ENCODE data around the gene INTS4. TPM values are rescaled to one million over a fixed set of nuclear protein-coding genes. Genes with fewer than 3 reads are reported as not detected.
"Not testable (repeated sequence)": the region's sequence is repeated elsewhere in the genome, so short reads cannot be mapped to it uniquely, and the experiment has no call there.

Gene INTS4
- total and polyA plus RNA-seq, 4 donors: 25.3 to 42.3 (median 29.7) TPM

DNA sequence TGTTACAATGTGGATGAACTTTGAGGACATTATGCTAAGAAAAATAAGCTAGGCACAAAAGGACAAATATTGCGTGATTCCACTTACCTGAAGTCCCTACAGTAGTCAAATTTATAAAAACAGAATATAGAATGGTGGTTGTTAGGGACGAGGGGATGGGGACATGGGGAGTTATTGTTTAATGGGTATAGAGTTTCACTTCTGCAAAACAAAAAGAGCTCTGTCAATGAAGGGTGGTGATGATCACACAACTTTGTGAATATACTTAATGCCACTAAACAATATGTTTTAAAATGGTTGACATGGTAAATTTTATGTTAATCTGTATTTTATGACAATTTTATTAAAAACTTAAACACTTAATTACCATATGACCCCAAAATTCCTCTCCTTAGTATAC, 26.1 kb downstream of the INTS4 start:
- peaks cover 11% of the 10 kb centered on the region for H3K36me3 ChIP-seq (ENCODE audit: control insufficient read depth, insufficient read depth, low read length)
- WGBS (ENCODE audit: insufficient coverage): no CpG with 5 or more reads among the region's 2 CpGs
- no peaks in the 10 kb centered on the region for H3K27me3 ChIP-seq (ENCODE audit: control insufficient read depth, insufficient read depth, low read length)
- no peak overlapping the region for H3K4me3 ChIP-seq (ENCODE audit: low read depth, low read length)
- H3K4me1 ChIP-seq (ENCODE audit: control insufficient read depth, insufficient read depth, low read length): no peaks in the 10 kb centered on the region
- DNase-seq (ENCODE audit: low read depth in 4 of 6, low spot score in 6 of 6): no peak
- no peak overlapping the region for H3K27ac ChIP-seq (ENCODE audit: low read depth, low read length)
- H3K9me3 ChIP-seq (ENCODE audit: control insufficient read depth, insufficient read depth, low read length): no peaks in the 10 kb centered on the region

- Histone ChIP-seq H3K27ac (ENCODE audit: low read depth, low read length) (no peak overlapping the region), H3K36me3 (ENCODE audit: control insufficient read depth, insufficient read depth, low read length) (peaks cover 11% of the 10 kb centered on the region), H3K4me3 (ENCODE audit: low read depth, low read length) (no peak overlapping the region), H3K27me3 (ENCODE audit: control insufficient read depth, insufficient read depth, low read length) (no peaks in the 10 kb centered on the region), H3K4me1 (ENCODE audit: control insufficient read depth, insufficient read depth, low read length) (no peaks in the 10 kb centered on the region), H3K9me3 (ENCODE audit: control insufficient read depth, insufficient read depth, low read length) (no peaks in the 10 kb centered on the region)
- DNase-seq (ENCODE audit: low read depth in 4 of 6, low spot score in 6 of 6): no peak
Observed at GRCh38 chr11:77967753-77968152, 26.7 kb downstream of the INTS4 start.

DNA sequence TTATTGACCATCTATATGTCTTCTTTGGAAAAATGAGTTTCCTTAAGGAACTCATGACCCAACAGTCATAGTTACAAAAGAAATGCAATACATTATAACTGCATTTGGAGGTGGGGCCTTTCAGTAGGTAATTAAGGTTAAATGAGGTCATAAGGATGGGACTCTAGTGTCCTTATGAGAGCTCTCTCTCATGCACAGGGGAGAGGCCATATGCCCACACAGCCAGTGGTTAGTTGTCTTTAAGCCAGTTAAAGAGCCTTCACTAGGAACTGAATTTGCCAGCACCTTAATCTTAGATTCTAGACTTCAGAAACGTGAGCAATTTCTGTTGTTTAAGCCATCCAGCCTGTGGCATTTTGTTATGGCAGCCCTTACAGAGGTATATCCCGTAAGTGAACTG, 27.3 kb downstream of the INTS4 start:
- 60% methylated on average over 1 of the region's 2 CpGs for WGBS (ENCODE audit: insufficient coverage)
- no peaks in the 10 kb centered on the region for H3K27me3 ChIP-seq (ENCODE audit: control insufficient read depth, insufficient read depth, low read length)
- no peak overlapping the region for H3K27ac ChIP-seq (ENCODE audit: low read depth, low read length)
- H3K4me3 ChIP-seq (ENCODE audit: low read depth, low read length): no peak overlapping the region
- no peaks in the 10 kb centered on the region for H3K4me1 ChIP-seq (ENCODE audit: control insufficient read depth, insufficient read depth, low read length)
- H3K9me3 ChIP-seq (ENCODE audit: control insufficient read depth, insufficient read depth, low read length): no peaks in the 10 kb centered on the region
- peaks cover 11% of the 10 kb centered on the region for H3K36me3 ChIP-seq (ENCODE audit: control insufficient read depth, insufficient read depth, low read length)
- no peak for DNase-seq (ENCODE audit: low read depth in 4 of 6, low spot score in 6 of 6)

DNA sequence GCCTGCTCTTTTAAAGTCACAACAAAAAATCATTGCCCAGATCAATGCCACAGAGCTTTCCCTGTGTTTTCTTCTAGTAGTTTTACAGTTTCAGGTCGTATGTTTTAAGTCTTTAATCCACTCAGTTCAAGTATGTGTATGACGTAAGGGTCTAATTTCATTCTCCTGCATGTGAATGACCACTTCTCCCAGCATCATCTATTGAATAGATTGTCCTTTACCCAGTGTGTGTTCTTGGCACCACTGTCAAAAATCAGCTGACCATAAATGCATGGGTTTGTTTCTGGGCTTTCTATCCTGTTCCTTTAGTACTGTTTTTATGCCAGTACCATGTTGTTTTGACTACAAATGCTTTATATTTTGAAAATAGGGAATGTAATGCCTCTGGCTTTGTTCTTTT, 28.1 kb downstream of the INTS4 start:
- no CpG with 5 or more reads among the region's 2 CpGs for WGBS (ENCODE audit: insufficient coverage)

GRCh38 chr11:77959434-77959833, 35.0 kb downstream of the INTS4 start:
- H3K4me3 ChIP-seq (ENCODE audit: low read depth, low read length): no peak overlapping the region
- WGBS (ENCODE audit: insufficient coverage): 83% methylated on average over 2 of the region's 4 CpGs
- no peaks in the 10 kb centered on the region for H3K27me3 ChIP-seq (ENCODE audit: control insufficient read depth, insufficient read depth, low read length)
- H3K27ac ChIP-seq (ENCODE audit: low read depth, low read length): no peak overlapping the region
- H3K36me3 ChIP-seq (ENCODE audit: control insufficient read depth, insufficient read depth, low read length): peaks cover 14% of the 10 kb centered on the region
- no peaks in the 10 kb centered on the region for H3K9me3 ChIP-seq (ENCODE audit: control insufficient read depth, insufficient read depth, low read length)
- no peaks in the 10 kb centered on the region for H3K4me1 ChIP-seq (ENCODE audit: control insufficient read depth, insufficient read depth, low read length)
- no peak for DNase-seq (ENCODE audit: low read depth in 4 of 6, low spot score in 6 of 6)

More for the DNA sequence above, 28.1 kb downstream of the INTS4 start:
- H3K4me3 ChIP-seq (ENCODE audit: low read depth, low read length): no peak overlapping the region
- H3K36me3 ChIP-seq (ENCODE audit: control insufficient read depth, insufficient read depth, low read length): peaks cover 11% of the 10 kb centered on the region
- no peak overlapping the region for H3K27ac ChIP-seq (ENCODE audit: low read depth, low read length)
- H3K4me1 ChIP-seq (ENCODE audit: control insufficient read depth, insufficient read depth, low read length): no peaks in the 10 kb centered on the region
- H3K9me3 ChIP-seq (ENCODE audit: control insufficient read depth, insufficient read depth, low read length): no peaks in the 10 kb centered on the region
- peak in 1 of 6 donors; percentile 1 for DNase-seq (ENCODE audit: low read depth in 4 of 6, low spot score in 6 of 6)
- H3K27me3 ChIP-seq (ENCODE audit: control insufficient read depth, insufficient read depth, low read length): no peaks in the 10 kb centered on the region

DNA sequence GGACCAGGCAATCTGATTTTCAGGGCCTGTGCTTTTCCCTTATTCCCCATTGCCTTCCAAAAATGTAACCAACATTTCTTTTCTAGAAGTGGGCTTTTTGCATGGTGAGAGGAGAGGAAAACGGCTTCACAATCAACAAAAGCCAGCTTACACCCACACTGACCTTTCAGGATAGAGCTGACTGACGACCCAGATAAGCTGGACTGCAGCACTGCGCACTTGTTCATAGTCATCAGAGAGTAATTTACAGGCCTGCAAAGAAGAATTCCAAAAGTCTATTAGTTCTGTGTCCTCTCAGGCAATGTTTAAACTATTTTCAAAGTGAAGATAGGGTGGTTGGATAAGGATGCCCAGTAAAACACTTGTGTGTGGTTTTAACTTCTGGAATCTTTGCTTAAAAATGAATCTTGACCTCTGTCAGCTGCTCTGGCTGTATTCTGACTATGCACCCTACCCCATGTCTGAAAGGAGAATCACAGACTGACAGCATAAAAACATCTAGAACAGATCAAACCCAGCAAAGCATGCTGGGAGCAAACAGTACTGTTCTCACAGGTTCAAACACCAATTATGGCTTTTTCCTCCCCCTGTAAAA, 35.8 kb downstream of the INTS4 start:
- H3K4me3 ChIP-seq (ENCODE audit: low read depth, low read length); H3K27me3 ChIP-seq (ENCODE audit: control insufficient read depth, insufficient read depth, low read length); H3K27ac ChIP-seq (ENCODE audit: low read depth, low read length); H3K4me1 ChIP-seq (ENCODE audit: control insufficient read depth, insufficient read depth, low read length); DNase-seq (ENCODE audit: low read depth in 4 of 6, low spot score in 6 of 6); H3K9me3 ChIP-seq (ENCODE audit: control insufficient read depth, insufficient read depth, low read length): not testable (repeated sequence)
- no CpG with 5 or more reads among the region's 3 CpGs for WGBS (ENCODE audit: insufficient coverage)
- H3K36me3 ChIP-seq (ENCODE audit: control insufficient read depth, insufficient read depth, low read length): peaks cover 14% of the 10 kb centered on the region

DNA sequence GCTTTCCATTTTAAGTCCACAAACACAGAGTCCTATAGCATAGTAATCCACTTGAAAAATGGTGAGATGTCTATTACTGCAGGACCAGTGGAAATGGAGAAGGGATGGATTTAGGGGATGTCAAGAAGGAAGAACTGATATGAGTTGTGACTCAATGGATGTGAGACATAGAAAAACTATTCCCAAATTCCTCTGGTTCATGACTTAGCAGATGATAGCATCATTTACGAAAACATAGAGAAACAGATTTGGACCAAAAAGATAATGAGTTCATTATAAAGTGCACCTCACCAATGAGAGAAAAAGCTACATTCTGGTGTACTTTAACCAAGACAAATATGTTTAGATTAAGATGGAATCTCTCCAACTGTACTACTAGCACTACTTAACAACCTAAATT, 51.2 kb downstream of the INTS4 start:
- H3K27me3 ChIP-seq (ENCODE audit: control insufficient read depth, insufficient read depth, low read length); H3K4me3 ChIP-seq (ENCODE audit: low read depth, low read length); H3K36me3 ChIP-seq (ENCODE audit: control insufficient read depth, insufficient read depth, low read length); H3K9me3 ChIP-seq (ENCODE audit: control insufficient read depth, insufficient read depth, low read length); H3K27ac ChIP-seq (ENCODE audit: low read depth, low read length); DNase-seq (ENCODE audit: low read depth in 4 of 6, low spot score in 6 of 6); H3K4me1 ChIP-seq (ENCODE audit: control insufficient read depth, insufficient read depth, low read length): not testable (repeated sequence)
- no CpG with 5 or more reads among the region's 1 CpG for WGBS (ENCODE audit: insufficient coverage)

DNA sequence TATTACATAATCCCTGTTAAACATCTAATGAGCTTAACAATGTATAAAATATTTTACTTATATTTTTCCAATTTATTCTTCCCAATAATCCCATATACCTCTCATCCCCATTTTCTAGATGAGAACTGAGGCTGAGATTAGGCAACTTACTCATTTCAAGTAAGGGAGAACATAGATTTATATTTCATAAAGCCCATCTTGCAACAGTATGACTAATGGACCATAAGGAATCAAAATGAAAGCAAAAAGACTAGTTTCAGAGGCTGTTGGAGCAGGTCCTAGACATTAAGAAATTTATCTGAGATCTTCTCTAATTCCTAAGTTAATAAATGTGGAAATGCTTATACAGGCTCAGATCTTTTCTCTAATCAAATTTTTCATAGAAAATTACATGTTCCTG, 52.0 kb downstream of the INTS4 start:
- not testable (repeated sequence) for H3K36me3 ChIP-seq (ENCODE audit: control insufficient read depth, insufficient read depth, low read length); H3K4me1 ChIP-seq (ENCODE audit: control insufficient read depth, insufficient read depth, low read length); H3K4me3 ChIP-seq (ENCODE audit: low read depth, low read length); H3K27me3 ChIP-seq (ENCODE audit: control insufficient read depth, insufficient read depth, low read length); H3K27ac ChIP-seq (ENCODE audit: low read depth, low read length); DNase-seq (ENCODE audit: low read depth in 4 of 6, low spot score in 6 of 6); H3K9me3 ChIP-seq (ENCODE audit: control insufficient read depth, insufficient read depth, low read length)

- not testable (repeated sequence) for H3K4me3 ChIP-seq (ENCODE audit: low read depth, low read length); H3K27me3 ChIP-seq (ENCODE audit: control insufficient read depth, insufficient read depth, low read length); DNase-seq (ENCODE audit: low read depth in 4 of 6, low spot score in 6 of 6); H3K4me1 ChIP-seq (ENCODE audit: control insufficient read depth, insufficient read depth, low read length); H3K9me3 ChIP-seq (ENCODE audit: control insufficient read depth, insufficient read depth, low read length); H3K27ac ChIP-seq (ENCODE audit: low read depth, low read length)
- H3K36me3 ChIP-seq (ENCODE audit: control insufficient read depth, insufficient read depth, low read length): peaks cover 12% of the 10 kb centered on the region
- WGBS (ENCODE audit: insufficient coverage): 97% methylated on average over 20 of the region's 24 CpGs
Observed at GRCh38 chr11:77933596-77933995, 60.9 kb downstream of the INTS4 start.

GRCh38 chr11:77930334-77931208, 63.9 kb downstream of the INTS4 start:
- H3K4me3 ChIP-seq (ENCODE audit: low read depth, low read length); H3K27me3 ChIP-seq (ENCODE audit: control insufficient read depth, insufficient read depth, low read length); H3K27ac ChIP-seq (ENCODE audit: low read depth, low read length); H3K4me1 ChIP-seq (ENCODE audit: control insufficient read depth, insufficient read depth, low read length); DNase-seq (ENCODE audit: low read depth in 4 of 6, low spot score in 6 of 6); H3K9me3 ChIP-seq (ENCODE audit: control insufficient read depth, insufficient read depth, low read length): not testable (repeated sequence)
- no CpG with 5 or more reads among the region's 3 CpGs for WGBS (ENCODE audit: insufficient coverage)
- H3K36me3 ChIP-seq (ENCODE audit: control insufficient read depth, insufficient read depth, low read length): peaks cover 17% of the 10 kb centered on the region
